HFF-Myc (cell line): Measurements from ENCODE around the gene VNN1.
A peak's percentile ranks its signal among the peaks of the same experiment; 100 is the strongest.
"Not testable (repeated sequence)": the region's sequence is repeated elsewhere in the genome, so short reads cannot be mapped to it uniquely, and the experiment has no call there.

Source experiments
- DNase-seq: peaks from one replicate; pipeline ENCODE4 v3.0.0-alpha.2; 2011; ENCODE audit warnings: low read depth; ENCODE audit errors: extremely low read depth
- H3K4me3 ChIP-seq: replicated peaks from 2 replicates; pipeline ENCODE4 v1.5.1; 2011; ENCODE audit warnings: low read depth, mild to moderate bottlenecking, control low read depth, low read length
- TF ChIP-seq, protein P1 (sequence below): IDR thresholded peaks from 2 replicates; pipeline ENCODE4 v1.5.1; 2012; ENCODE audit warnings: mild to moderate bottlenecking, low read depth, low read length, control low read depth; ENCODE audit errors: missing control alignments

VNN1 gene

DNA sequence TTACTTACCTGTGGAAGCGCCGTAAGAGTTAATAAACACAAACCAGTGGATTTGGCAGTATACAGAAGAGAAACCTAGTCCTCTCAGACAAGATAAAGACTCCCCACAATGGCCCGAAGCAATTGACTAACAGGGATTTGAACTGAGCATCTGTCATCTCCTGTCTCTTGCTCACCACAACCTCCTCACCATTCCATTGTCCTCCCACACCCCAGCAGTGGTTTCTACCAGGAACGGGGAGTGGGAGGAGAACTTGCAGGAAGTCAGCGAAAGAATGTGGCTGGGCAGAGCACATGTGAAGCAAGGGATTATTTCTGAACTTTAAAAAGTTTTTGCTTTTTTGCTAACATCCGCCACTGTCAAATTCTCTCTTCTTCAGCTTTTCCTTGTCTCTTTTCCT lies 30.3 kb downstream of the VNN1 start:
- peak; percentile 6 for DNase-seq
- TF ChIP-seq, protein P1, sequence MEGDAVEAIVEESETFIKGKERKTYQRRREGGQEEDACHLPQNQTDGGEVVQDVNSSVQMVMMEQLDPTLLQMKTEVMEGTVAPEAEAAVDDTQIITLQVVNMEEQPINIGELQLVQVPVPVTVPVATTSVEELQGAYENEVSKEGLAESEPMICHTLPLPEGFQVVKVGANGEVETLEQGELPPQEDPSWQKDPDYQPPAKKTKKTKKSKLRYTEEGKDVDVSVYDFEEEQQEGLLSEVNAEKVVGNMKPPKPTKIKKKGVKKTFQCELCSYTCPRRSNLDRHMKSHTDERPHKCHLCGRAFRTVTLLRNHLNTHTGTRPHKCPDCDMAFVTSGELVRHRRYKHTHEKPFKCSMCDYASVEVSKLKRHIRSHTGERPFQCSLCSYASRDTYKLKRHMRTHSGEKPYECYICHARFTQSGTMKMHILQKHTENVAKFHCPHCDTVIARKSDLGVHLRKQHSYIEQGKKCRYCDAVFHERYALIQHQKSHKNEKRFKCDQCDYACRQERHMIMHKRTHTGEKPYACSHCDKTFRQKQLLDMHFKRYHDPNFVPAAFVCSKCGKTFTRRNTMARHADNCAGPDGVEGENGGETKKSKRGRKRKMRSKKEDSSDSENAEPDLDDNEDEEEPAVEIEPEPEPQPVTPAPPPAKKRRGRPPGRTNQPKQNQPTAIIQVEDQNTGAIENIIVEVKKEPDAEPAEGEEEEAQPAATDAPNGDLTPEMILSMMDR: no peak
- H3K4me3 ChIP-seq: no peak overlapping the region

DNA sequence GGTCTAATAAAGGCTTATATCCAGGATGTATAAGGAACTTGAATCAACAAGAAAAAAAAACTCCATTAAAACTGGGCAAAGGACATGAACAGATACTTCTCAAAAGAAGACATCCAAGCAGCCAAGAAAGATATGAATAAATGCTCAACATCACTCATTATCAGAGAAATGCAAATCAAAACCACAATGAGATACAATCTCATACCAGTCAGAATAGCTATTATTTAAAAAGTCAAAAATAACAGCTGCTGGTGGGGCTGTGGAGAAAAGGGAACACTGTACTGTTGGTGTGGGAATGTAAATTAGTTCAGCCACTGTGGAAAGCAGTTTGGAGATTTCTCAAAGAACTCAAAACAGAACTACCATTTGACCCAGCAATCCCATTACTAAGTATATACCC lies 34.8 kb downstream of the VNN1 start:
- H3K4me3 ChIP-seq, DNase-seq: not testable (repeated sequence)

- DNase-seq: no peak
- no peak overlapping the region for H3K4me3 ChIP-seq
- TF ChIP-seq, protein P1: no peak
These were observed 38.1 kb downstream of the VNN1 start for GRCh38 chr6:132675749-132676148.

DNA sequence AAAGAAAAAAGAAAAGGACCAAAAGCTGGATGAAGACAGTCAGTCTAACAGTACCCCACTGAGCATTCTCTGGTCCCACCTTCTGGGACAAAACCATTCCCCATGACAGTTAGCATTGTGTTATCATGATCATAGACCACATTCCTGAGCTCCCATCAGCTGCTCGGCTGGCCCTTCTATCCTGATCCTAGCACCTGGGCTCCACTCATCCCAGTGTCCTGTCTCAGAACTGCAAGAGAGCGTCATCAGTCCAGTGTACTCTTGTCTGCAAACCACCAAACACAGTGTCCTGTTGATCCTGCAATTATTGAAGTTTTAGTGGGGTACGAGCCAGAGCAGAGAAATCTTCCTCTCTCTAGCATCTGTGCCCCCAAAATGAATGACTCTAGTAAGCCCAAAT lies 38.9 kb downstream of the VNN1 start:
- TF ChIP-seq, protein P1: no peak
- no peak for DNase-seq
- no peak overlapping the region for H3K4me3 ChIP-seq

- no peak overlapping the region for H3K4me3 ChIP-seq
- TF ChIP-seq, protein P1: no peak
- no peak for DNase-seq
These were observed 40.3 kb downstream of the VNN1 start for GRCh38 chr6:132673376-132674094.

DNA sequence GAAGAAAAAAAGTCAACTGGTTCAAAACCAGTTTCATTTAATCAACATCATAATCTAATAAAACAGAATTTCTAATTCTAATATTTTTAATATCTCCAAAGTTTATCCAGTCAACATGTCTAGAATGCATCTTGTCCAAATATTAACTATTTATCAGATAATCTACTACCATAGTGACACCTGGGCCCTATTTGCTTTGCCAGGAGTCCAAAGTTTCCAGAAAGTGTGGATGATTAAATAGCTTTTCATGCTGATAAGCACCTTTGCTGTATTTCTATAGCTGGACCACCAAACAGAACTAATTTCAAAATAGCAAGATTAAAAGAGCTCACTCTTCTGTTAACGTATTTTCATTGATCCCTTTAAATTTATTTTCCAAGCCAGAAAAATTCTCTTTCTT lies 42.6 kb downstream of the VNN1 start:
- H3K4me3 ChIP-seq: no peak overlapping the region
- no peak for DNase-seq
- TF ChIP-seq, protein P1: no peak

DNA sequence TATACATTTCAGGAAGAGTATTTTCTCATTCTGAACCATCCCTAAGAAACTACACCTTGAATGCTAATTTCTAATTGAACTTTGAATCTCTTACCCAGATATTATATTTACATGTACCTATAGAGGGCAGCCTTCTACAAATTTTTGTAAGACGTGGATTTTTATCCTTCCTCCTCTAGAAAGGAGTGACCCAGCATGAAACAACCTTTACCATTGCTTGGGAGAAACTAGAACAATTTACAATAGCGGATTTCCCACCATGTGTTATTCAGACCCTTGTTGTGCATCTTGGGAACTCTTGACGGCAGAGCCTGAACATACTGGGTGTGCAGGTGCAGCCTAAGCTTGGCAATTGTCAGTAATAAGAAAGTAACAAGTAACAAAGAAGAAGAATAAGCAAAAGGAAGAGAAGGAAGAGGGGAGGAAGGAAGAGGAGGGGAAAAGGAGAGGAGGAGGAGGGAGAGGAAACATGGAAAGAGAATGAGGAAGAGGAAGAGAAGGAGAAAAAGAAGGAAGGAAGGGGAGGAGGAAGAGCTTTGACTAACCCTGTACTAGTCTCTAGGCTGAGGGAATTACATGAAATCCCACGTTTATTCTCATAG lies 44.1 kb downstream of the VNN1 start:
- H3K4me3 ChIP-seq: no peak overlapping the region
- TF ChIP-seq, protein P1: peak; percentile 24
- DNase-seq: peak; percentile 11
